Breast epithelium (tissue), 3 donors: ENCODE measurements around the gene CHERP.

Experiments used
- CTCF ChIP-seq, 3 donors: fragments of 450-650 bp; IDR thresholded peaks; one replicate each; pipeline ENCODE4 v1.5.1; 2016 to 2017; ENCODE audit warnings: antibody characterized with exemption in 3 of 3, mild to moderate bottlenecking in 3 of 3, moderate library complexity in 3 of 3
- POLR2A ChIP-seq: fragments of 450-650 bp; IDR thresholded peaks from one replicate; pipeline ENCODE4 v1.6.1; 2016; ENCODE audit warnings: antibody characterized with exemption, mild to moderate bottlenecking, moderate library complexity

- TF ChIP-seq CTCF (IDR thresholded peaks at IDR 0.05) (no peak), POLR2A (no peak)
Measured at GRCh38 chr19:16518483-16519229, 23.6 kb downstream of the CHERP start.
